ENCODE results near the gene TUBGCP3.
"Not testable (repeated sequence)": the region's sequence is repeated elsewhere in the genome, so short reads cannot be mapped to it uniquely, and the experiment has no call there.

The TUBGCP3 gene

GRCh38 chr13:112506046-112506445, 81.9 kb downstream of the TUBGCP3 start:
- no peak overlapping the region for H3K4me3 ChIP-seq (ENCODE audit: low read depth, low read length)
- DNase-seq (ENCODE audit: low read depth), result no peak
- TF ChIP-seq CTCF (IDR thresholded peaks at IDR 0.05; ENCODE audit: control insufficient read depth, extremely low read depth, insufficient read depth), result no peak

- no peak for TF ChIP-seq CTCF (IDR thresholded peaks at IDR 0.05; ENCODE audit: control insufficient read depth, extremely low read depth, insufficient read depth)
- DNase-seq (ENCODE audit: low read depth), result no peak
Measured at GRCh38 chr13:112496166-112496565, 91.8 kb downstream of the TUBGCP3 start.

GRCh38 chr13:112495465-112495864, 92.5 kb downstream of the TUBGCP3 start:
- no peak overlapping the region for H3K4me3 ChIP-seq (ENCODE audit: low read depth, low read length)
- TF ChIP-seq CTCF (IDR thresholded peaks at IDR 0.05; ENCODE audit: control insufficient read depth, extremely low read depth, insufficient read depth), result no peak
- no peak for DNase-seq (ENCODE audit: low read depth)

More at GRCh38 chr13:112496166-112496565, 91.8 kb downstream of the TUBGCP3 start:
- no peak overlapping the region for H3K4me3 ChIP-seq (ENCODE audit: low read depth, low read length)

- DNase-seq (ENCODE audit: low read depth), result no peak
- no peak for TF ChIP-seq CTCF (IDR thresholded peaks at IDR 0.05; ENCODE audit: control insufficient read depth, extremely low read depth, insufficient read depth)
- H3K4me3 ChIP-seq (ENCODE audit: low read depth, low read length), result no peak overlapping the region
Measured at GRCh38 chr13:112489199-112489598, 98.8 kb downstream of the TUBGCP3 start.

GRCh38 chr13:112488343-112489050, 99.5 kb downstream of the TUBGCP3 start:
- not testable (repeated sequence) for DNase-seq (ENCODE audit: low read depth); H3K4me3 ChIP-seq (ENCODE audit: low read depth, low read length)

GRCh38 chr13:112487127-112487517, 100.8 kb downstream of the TUBGCP3 start:
- DNase-seq (ENCODE audit: low read depth), result no peak
- no peak for TF ChIP-seq CTCF (IDR thresholded peaks at IDR 0.05; ENCODE audit: control insufficient read depth, extremely low read depth, insufficient read depth)
- no peak overlapping the region for H3K4me3 ChIP-seq (ENCODE audit: low read depth, low read length)

GRCh38 chr13:112486386-112487126, 101.4 kb downstream of the TUBGCP3 start:
- no peak overlapping the region for H3K4me3 ChIP-seq (ENCODE audit: low read depth, low read length)
- no peak for DNase-seq (ENCODE audit: low read depth)
- TF ChIP-seq CTCF (IDR thresholded peaks at IDR 0.05; ENCODE audit: control insufficient read depth, extremely low read depth, insufficient read depth), result no peak

- DNase-seq (ENCODE audit: low read depth); H3K4me3 ChIP-seq (ENCODE audit: low read depth, low read length): not testable (repeated sequence)
Measured at GRCh38 chr13:112485814-112486213, 102.1 kb downstream of the TUBGCP3 start.

All from LNCaP clone FGC (cell line).